Lower leg skin (tissue), 3 donors: ENCODE data around the gene STS.

ENCODE experiments used
- CTCF ChIP-seq, 3 donors: fragments of 450-650 bp; IDR thresholded peaks; one replicate each; pipeline ENCODE4 v1.5.1; 2016; ENCODE audit warnings: antibody characterized with exemption in 3 of 3, mild to moderate bottlenecking in 3 of 3, moderate library complexity in 2 of 3
- POLR2A ChIP-seq, 2 donors: fragments of 450-650 bp; IDR thresholded peaks; one replicate each; pipeline ENCODE4 v1.6.1; 2016 to 2017; ENCODE audit warnings: antibody characterized with exemption in 2 of 2, mild to moderate bottlenecking in 1 of 2, moderate library complexity in 1 of 2

GRCh38 chrX:7139202-7140081, 8.1 kb upstream of the STS start:
- TF ChIP-seq CTCF (IDR thresholded peaks at IDR 0.05) (no peak), POLR2A (IDR thresholded peaks at IDR 0.05) (no peak)
